HG02885 (cell line): ENCODE data around the gene TRAF3.
"Not testable (repeated sequence)": the region's sequence is repeated elsewhere in the genome, so short reads cannot be mapped to it uniquely, and the experiment has no call there.

Experiments used
- ATAC-seq: cut with Tn5 transposase; IDR thresholded peaks from one replicate; pipeline ENCODE4 v1.9.1; 2021; ENCODE audit warnings: mild to moderate bottlenecking; ENCODE audit not compliant: unreplicated experiment, poor library complexity

TRAF3 gene

DNA sequence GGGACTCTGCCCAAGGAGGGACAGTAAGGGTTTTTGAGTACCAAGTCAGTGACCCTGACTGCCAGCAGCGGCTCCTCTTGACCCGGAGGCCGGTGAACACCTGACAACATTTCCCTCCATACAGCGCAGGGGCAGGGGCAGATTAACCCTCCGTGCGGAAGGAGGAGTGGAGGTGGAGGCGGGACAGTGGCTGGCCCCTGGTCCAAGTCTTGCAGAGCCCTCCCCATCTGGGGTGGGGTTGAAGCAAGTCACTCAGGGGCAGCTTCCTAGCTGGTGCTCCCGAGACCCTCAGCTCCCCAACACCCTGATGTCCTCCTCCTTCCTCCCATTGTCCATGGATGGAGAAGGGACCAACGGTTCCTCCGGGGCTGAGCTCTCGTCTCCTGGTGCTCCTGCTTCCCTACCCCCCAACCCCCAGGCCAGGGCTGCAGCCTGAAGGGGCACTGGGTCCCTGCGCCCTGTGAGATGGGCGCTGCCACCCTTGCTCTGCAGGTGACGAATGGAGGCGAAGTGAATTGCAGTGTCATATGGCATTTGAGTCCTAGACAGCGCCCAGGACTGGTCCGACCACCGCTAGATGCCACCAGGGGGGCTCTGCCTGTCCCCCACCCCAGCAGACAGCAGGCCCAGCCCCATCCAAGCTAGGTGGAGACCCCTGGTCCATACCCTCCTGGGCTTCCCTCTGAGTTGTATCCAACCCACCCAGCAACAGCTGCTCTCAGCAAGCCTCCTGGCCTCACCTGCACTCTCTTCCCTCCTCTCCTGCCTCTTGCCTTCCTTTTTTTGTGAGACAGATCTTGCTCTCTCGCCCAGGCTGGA, 138.3 kb downstream of the TRAF3 start:
- ATAC-seq, result no peak

DNA sequence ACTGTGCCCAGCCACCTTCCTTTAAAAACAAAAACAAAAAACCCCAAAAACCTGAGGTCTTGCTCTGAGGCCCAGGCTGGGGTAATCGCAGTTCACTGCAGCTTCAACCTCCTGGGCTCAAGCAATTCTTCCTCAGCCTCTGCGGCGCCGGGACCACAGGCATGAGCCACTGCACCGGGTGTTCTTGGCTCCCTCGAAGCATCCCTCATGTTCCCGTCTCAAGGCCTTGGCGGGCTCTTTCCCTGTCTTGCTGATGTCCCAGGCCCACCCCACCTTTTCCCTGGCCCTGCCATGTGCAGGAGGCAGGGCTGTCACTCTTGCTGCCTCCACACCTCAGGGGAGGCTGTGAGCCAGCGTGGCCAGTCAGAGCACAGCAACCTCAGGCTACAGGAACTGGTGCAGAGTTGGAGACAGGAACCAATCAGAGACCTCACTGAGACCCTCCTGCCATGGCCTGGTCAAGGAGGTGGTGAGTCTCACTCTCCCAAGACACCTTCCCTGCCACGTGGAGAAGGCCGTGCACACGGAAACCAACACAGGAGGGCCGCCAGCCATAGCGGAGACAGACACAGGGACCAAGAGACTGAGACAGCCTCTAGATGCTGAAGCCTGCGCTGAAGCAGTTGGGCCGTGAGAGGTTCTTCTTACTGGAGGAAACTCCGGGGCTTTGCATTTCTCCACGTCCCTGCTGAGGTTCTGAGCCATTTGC, 139.3 kb downstream of the TRAF3 start:
- ATAC-seq, result no peak

DNA sequence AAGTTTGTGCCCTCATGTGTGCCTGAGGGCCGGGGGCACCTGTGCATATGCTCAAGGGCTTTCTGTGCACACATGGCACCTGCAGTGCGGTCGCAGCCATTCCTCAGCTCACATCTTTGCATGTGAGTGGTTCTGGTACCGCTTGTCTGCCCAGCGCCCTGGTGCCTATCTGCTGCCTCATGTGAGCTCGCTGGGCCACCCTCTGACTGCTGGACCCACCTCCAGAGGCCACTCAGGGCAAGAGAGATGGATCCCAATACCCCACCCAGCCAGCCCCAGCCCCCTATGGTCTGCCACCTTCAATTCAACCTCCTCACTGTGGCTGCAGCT, 139.8 kb downstream of the TRAF3 start:
- no peak for ATAC-seq

DNA sequence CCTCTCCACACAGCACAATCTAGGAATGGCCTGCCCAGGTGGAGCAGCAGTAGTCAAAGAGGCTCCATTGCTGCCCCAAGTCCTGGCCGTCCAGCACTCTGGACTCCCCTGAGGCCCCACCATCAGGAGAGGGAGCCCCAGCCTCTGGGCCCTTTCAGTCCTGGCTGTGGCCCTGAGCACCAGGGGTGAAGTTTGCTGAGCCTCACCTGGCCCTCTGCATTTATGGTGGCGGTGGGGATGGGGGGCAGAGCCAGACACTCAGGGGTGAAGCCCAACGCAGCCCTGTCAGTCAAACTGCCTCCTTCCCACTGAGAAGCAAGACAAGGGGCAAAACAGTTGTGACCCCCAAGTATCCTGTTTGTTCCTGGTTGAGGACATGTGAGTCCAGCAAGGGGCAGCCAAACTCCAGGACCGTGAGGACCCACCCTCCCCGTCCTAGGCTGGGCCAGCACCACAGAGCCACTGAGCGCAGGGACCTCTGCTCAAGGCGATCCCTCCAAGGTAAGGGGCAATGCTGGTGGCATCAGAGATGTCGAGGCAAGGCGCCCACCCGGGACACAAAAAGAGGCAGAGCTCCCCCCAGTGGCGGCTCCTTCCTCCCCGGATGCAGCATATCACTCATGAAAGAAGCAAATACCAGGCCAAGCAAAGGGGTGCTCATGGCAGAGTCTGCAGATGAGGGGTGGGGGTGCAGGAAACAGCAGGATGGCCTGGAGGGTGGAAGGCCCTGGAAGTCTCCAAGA, 140.4 kb downstream of the TRAF3 start:
- ATAC-seq, result no peak

- ATAC-seq, result no peak
Measured at GRCh38 chr14:102918438-102918837, 141.2 kb downstream of the TRAF3 start.

DNA sequence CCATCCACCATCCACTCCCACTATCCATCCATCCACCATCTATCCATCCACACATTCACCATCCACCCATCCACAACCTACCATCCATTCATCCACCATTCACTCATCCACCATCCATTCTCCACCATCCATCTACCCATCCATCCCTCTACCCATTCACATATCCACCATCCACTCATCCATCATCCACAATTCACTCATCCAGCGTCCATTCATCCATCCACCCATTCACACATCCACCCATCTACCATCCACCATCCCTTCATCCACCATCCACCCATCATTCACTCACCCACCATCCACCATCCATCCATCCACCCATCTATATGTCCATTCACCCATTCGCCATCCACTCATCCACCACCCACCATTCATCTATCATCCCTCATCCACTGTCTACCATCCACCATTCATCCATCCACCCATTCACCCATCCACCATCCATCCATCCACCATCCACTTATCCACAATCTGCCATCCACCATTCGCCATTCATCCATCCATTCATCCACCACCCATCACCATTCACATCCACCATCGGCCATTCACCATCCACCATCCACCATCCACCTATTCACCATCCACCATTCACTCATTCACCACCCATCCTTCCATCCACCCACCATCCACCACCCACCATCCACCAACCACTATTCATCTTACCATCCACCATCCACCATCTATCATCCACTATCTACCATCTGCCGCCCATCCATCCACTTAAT, 143.2 kb downstream of the TRAF3 start:
- ATAC-seq, result no peak

- ATAC-seq, result no peak
Measured at GRCh38 chr14:102920998-102921304, 143.7 kb downstream of the TRAF3 start.

DNA sequence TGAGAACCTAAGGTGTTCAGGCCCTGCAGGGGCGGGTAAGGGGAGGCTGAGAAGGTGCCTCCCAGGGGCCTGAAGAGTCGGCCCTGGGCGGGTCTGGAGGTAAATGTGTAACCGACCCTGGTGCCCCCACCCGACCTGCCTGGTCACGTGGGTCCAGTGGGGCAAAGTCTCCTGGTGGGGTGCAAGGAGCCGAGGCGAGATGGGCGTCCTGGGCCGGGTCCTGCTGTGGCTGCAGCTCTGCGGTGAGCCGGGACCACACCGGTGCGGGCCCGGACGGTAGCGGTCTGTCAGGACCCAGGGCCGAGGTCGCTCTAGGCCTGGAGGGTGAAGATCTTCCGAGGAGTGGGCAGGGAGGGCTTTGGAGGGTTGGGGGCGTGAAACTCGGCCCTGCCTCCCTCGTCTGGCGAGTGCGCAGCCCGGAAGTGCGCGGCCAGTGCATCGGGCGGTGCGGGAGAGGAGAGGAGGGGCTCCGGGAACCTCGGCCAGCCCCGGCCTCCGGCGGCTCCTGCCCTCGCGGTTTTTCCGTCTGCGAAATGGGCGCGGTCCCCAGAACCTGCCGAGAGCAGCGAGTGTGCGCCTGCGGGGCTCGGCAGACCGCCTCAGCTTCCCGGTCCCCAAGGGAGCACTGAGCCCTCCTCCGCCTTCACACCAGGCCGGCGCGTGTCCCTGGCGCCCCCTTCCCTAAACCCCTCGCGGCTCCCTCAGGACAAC, 145.4 kb downstream of the TRAF3 start, which contains the start of gene AMN:
Gene AMN (plus strand): TSS at position 174 of the 711 bp plus-strand sequence. CDS start 26 bp downstream, at position 200.
- ATAC-seq, result no peak

DNA sequence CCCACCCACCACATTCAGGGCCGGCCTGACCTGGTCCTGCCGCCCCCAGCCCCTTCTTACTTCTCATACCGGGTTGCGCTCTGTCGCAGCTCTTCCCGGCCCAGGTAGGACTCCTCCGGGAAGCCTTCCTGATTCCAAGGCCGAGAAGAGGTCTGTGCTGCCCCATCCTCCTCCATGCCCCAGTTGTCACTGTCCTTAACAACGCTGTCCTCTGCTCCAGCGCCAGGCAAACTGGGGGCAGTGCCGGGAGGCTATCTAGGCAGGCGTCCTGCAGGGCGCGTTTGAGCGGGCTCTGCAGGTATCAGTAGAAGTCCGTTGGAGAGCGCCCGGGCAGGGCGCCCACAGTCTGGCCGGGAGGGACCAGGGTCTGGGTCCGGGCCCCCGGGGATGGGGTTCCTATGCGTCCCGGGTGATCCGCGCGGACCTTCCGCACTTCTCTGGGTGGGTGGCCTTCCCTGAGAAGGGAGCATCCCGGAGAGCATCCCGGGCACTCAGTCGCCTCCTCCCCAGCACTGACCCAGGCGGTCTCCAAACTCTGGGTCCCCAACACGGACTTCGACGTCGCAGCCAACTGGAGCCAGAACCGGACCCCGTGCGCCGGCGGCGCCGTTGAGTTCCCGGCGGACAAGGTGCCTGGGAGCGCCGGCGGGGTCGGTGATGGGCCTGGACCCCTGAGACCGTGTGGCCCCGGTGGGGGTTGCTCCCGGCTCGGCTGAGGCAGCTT, 146.1 kb downstream of the TRAF3 start:
- no peak for ATAC-seq

DNA sequence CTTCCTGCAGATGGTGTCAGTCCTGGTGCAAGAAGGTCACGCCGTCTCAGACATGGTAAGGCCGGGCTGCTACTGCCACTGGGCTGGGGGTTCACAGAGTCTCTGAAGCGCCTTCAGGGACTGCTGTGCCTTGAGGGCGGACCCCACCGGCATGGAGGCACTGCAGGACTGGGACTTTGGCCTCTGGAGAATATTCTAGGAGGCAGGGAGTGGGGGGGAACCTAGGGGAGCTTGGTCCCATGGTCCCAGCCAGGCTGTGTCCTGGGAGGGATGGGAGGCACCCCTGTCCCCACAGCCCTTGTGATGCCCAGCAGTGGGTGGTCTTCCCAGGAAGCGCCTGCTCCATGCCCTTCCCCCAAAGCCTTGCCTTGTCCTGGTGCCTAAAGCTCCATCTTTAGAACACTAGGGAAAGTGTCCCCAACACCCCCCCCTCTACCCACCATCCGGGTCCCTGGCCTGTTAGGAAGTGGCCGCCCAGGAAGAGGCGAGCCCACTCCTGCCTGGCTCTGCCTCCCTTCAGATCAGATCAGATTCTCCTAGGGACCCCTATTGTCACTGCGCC, 146.8 kb downstream of the TRAF3 start:
- no peak for ATAC-seq

- ATAC-seq, result no peak
Measured at GRCh38 chr14:102924632-102925588, 147.7 kb downstream of the TRAF3 start.

GRCh38 chr14:102925646-102926045, 148.4 kb downstream of the TRAF3 start:
- no peak for ATAC-seq

GRCh38 chr14:102926104-102926503, 148.9 kb downstream of the TRAF3 start:
- ATAC-seq, result no peak

DNA sequence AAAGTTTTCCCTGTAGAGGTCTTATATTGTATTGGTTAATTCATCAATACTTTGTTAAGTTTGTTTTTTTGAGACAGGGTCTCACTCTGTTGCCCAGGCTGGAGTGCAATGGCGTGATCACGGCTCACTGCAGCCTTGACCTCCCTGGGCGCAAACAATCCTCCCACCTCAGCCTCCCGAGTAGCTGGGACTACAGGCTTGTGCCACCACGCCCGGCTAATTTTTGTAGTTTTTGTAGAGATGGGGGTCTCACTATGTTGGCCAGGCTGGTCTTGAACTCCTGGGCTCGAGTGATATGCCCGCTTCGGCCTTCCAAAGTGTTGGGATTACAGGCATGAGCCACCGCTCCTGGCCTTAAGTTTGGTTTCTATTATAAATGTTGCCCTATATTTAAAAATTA, 149.6 kb downstream of the TRAF3 start:
- ATAC-seq, result not testable (repeated sequence)

DNA sequence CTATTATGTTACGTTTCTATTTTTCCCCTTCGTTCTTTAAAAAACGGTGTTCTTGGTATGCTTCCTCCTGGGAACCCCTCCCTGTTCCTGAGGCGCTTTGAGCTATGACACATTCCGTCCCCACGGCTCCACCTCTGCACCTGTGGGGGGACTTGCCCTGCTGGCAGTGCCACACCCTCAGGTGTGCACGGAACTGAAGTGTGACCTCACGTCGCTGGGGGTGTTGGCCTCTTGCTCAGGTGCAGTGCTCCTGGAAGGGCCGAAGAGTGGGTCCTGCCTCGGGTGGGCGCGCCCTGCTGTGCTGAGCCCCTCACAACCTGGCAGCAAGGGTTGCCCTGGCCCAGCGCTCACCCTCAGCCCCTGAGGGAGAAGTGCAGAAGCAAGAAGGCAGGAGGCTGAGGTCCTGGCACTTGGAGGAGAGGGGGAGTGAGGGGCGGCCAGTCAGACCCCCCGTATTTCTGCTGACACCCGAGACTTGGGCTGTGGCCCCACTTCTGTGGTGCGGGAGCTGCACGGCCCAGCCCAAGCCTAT, 150.2 kb downstream of the TRAF3 start:
- no peak for ATAC-seq

DNA sequence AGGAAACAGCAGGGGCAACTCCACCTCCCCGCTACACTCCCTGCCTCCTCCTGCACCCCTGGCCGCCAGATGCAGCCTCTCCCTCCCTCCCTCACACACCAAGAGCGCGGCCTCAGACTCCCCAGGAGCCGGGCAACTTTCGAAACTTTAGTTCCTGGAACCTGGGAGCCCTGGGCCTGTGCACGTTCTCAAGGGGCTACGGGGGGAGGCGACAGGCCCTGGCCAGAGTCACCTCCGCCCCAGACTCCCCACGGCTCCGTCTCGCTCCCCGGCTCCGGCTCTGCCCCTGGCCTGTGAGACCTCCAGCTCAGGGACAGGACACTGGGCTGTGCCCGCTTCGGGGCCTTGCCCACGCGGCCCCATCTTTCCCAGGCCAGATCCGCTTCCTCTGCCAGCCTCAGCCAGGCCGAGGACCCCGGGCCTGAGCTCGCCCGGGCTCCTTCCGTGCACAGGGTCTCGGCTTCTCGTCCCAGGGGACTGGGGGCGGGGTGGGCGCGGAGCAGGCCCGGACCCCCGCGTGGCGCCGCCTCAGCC, 150.7 kb downstream of the TRAF3 start:
- no peak for ATAC-seq

DNA sequence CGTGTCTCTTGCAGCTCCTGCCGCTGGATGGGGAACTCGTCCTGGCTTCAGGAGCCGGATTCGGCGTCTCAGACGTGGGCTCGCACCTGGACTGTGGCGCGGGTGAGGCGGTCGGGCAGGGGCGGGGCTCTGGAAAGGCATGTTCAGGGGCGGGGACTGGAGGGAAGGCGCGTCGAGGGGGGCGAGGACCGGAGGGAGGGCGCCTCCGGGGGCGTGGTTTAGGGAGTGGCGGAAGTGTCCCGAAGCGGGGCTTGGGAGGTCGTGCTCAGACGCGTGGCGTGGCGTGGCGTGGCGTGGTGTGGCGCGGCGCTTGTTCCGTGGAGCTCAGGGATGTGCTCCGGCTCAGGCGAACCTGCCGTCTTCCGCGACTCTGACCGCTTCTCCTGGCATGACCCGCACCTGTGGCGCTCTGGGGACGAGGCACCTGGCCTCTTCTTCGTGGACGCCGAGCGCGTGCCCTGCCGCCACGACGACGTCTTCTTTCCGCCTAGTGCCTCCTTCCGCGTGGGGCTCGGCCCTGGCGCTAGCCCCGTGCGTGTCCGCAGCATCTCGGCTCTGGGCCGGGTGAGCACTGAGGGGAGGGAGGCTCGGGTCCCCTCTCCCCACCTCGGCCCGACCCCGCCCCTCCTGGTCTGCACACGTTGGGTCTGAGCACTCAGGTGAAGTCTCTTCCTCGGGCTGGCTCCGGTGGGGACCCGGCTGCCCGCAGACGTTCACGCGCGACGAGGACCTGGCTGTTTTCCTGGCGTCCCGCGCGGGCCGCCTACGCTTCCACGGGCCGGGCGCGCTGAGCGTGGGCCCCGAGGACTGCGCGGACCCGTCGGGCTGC, 151.4 kb downstream of the TRAF3 start:
- peak; percentile 54 for ATAC-seq
